PC-9 (cell line): ENCODE results near the gene PTPRD. TPM values are rescaled to one million over a fixed set of nuclear protein-coding genes. Genes with fewer than 3 reads are reported as not detected.

Experiments used
- BruUV-seq: library from RNA; stranded (reverse); fragments of 400-500 nt; replicated peaks from 2 replicates; lab custom pipeline; 2021; lab: Mats Ljungman, UMichigan
- CTCF ChIA-PET: fragments of 300-600 bp; sonication (Branson Sonifier 250); formaldehyde crosslinking; loops from one replicate; lab custom pipeline; 2022; ENCODE audit warnings: antibody characterized with exemption; lab: Charles Lee
- POLR2A ChIA-PET: fragments of 300-600 bp; sonication (Branson Sonifier 250); formaldehyde crosslinking; loops from one replicate; lab custom pipeline; 2022; ENCODE audit warnings: antibody characterized with exemption; ENCODE audit not compliant: unreplicated experiment; lab: Charles Lee
- DNase-seq, 2 experiments: peaks; one replicate each; pipeline versions ENCODE4 v3.0.0 to v3.0.0-alpha.2; 2015 to 2022; ENCODE audit warnings: mixed read lengths in 1 of 2
- H2AFZ ChIP-seq: fragments of 200-600 bp; sonication (generic); 2 replicates; pipeline ENCODE4 v1.8.1; 2017; ENCODE audit warnings: antibody characterized with exemption
- H3F3A ChIP-seq: fragments of 200-600 bp; sonication (generic); 2 replicates; pipeline ENCODE4 v1.8.1; 2017; ENCODE audit warnings: antibody characterized with exemption, mild to moderate bottlenecking, low read depth; ENCODE audit not compliant: insufficient read depth
- H3K27ac ChIP-seq: fragments of 200-600 bp; sonication (generic); 2 replicates; pipeline ENCODE4 v1.6.1; 2016; ENCODE audit warnings: mixed run types
- H3K27me3 ChIP-seq: fragments of 200-600 bp; sonication (generic); 2 replicates; pipeline ENCODE4 v1.6.1; 2016; ENCODE audit warnings: low read depth, mixed run types; ENCODE audit not compliant: insufficient read depth
- H3K36me3 ChIP-seq: fragments of 200-600 bp; sonication (generic); 2 replicates; pipeline ENCODE4 v1.6.1; 2016; ENCODE audit warnings: low read depth, mixed run types
- H3K4me1 ChIP-seq: fragments of 200-600 bp; sonication (generic); replicated peaks from 2 replicates; pipeline ENCODE4 v1.6.1; 2016; ENCODE audit warnings: mixed run types; ENCODE audit not compliant: insufficient read depth
- H3K4me2 ChIP-seq: fragments of 200-600 bp; sonication (generic); 2 replicates; pipeline ENCODE4 v1.6.1; 2017; ENCODE audit warnings: mixed run types
- H3K4me3 ChIP-seq: fragments of 200-600 bp; sonication (generic); 2 replicates; pipeline ENCODE4 v1.6.1; 2016; ENCODE audit warnings: mixed run types
- H3K79me2 ChIP-seq: fragments of 200-600 bp; sonication (generic); 2 replicates; pipeline ENCODE4 v1.6.1; 2017; ENCODE audit warnings: low read depth, mixed run types
- H3K9me2 ChIP-seq: fragments of 200-600 bp; sonication (generic); 2 replicates; pipeline ENCODE4 v1.8.1; 2017; ENCODE audit warnings: mild to moderate bottlenecking; ENCODE audit not compliant: insufficient read depth
- H3K9me3 ChIP-seq: fragments of 200-600 bp; sonication (generic); 2 replicates; pipeline ENCODE4 v1.8.1; 2016; ENCODE audit warnings: low read depth; ENCODE audit not compliant: insufficient read depth
- H4K20me1 ChIP-seq: fragments of 200-600 bp; sonication (generic); 2 replicates; pipeline ENCODE4 v1.8.1; 2017; ENCODE audit not compliant: insufficient read depth
- EZH2 ChIP-seq: fragments of 200-600 bp; sonication (generic); IDR thresholded peaks from 2 replicates; pipeline ENCODE4 v1.8.0; 2017; ENCODE audit warnings: antibody characterized with exemption, low read depth
- intact Hi-C: fragments of 100-400 bp; cut with micrococcal nuclease; formaldehyde crosslinking; loops from one replicate; pipeline ENCODE4 v1.10.0; 2022; ENCODE audit not compliant: unreplicated experiment
- total RNA-seq: library from RNA; stranded (reverse); gene quantifications from 2 replicates; pipeline ENCODE4 v1.2.3, GENCODE V29; 2021
- TF ChIP-seq, protein P1 (sequence below): fragments of 200-600 bp; sonication (generic); conservative IDR thresholded peaks from 2 replicates; pipeline ENCODE4 v1.6.1; 2017; ENCODE audit warnings: mixed run types, antibody characterized with exemption, mild to moderate bottlenecking, moderate library complexity

PTPRD gene
- total RNA-seq, 1 experiment from 2014 or later = not detected

DNA sequence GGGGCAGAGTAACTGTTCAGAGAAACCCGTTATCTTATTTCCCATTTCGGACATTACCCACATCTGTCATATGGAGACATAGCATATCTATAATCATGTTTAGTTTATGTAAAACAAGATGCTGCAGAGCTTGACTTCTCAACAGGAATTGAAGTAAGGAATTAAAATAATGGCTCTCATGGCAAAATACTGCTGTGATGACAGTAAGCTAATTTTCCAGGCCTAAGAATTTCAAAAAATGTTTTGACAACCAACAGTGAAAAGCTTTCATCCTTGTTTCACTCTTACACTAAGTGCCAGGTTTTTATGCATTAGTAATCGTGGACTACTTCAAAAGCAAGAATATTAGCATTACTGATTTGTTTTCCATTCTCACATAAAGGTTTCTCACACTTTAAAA, 518.2 kb downstream of the PTPRD start:
- no peaks in the 10 kb centered on the region for H3K36me3 ChIP-seq
- no peaks in the 10 kb centered on the region for H3K79me2 ChIP-seq
- TF ChIP-seq EZH2 = no peak
- TF ChIP-seq, protein P1, sequence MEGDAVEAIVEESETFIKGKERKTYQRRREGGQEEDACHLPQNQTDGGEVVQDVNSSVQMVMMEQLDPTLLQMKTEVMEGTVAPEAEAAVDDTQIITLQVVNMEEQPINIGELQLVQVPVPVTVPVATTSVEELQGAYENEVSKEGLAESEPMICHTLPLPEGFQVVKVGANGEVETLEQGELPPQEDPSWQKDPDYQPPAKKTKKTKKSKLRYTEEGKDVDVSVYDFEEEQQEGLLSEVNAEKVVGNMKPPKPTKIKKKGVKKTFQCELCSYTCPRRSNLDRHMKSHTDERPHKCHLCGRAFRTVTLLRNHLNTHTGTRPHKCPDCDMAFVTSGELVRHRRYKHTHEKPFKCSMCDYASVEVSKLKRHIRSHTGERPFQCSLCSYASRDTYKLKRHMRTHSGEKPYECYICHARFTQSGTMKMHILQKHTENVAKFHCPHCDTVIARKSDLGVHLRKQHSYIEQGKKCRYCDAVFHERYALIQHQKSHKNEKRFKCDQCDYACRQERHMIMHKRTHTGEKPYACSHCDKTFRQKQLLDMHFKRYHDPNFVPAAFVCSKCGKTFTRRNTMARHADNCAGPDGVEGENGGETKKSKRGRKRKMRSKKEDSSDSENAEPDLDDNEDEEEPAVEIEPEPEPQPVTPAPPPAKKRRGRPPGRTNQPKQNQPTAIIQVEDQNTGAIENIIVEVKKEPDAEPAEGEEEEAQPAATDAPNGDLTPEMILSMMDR = no peak
- no peak overlapping the region for H3K27ac ChIP-seq
- ChIA-PET POLR2A (no interaction called here), CTCF (no interaction called here)
- no peak for DNase-seq
- no peaks in the 10 kb centered on the region for H4K20me1 ChIP-seq
- intact Hi-C loops = no loop called here
- H3K9me2 ChIP-seq = no peaks in the 10 kb centered on the region
- H3K4me2 ChIP-seq = no peak overlapping the region
- no peaks in the 10 kb centered on the region for H3F3A ChIP-seq
- no peak overlapping the region for H3K4me3 ChIP-seq
- no peaks in the 10 kb centered on the region for H3K4me1 ChIP-seq
- no peak overlapping the region for H2AFZ ChIP-seq
- H3K27me3 ChIP-seq = no peaks in the 10 kb centered on the region
- H3K9me3 ChIP-seq = no peaks in the 10 kb centered on the region
- BruUV-seq = no TSS peak

DNA sequence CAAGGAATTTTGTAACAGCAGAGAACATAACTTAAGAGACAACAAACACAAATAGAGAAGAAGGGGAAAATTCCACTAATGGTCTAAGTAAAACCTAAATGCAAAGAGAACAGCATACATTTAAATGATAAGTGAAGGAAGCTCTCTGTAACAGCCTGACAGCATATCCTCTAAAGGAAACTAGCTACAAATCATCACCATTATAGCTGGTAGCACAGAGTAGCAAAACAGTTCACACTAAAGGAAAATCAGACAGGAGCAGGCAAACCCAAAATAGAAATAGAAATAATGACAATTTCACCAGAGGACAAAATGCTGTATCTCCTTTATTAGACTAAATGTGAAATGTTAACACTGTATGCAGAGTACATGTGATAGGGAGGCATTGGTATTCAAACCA, 532.8 kb downstream of the PTPRD start:
- BruUV-seq = no TSS peak
- H3K27ac ChIP-seq = no peak overlapping the region
- no peaks in the 10 kb centered on the region for H3K27me3 ChIP-seq
- no peaks in the 10 kb centered on the region for H3K9me3 ChIP-seq
- no peaks in the 10 kb centered on the region for H4K20me1 ChIP-seq
- DNase-seq = no peak
- no peak overlapping the region for H2AFZ ChIP-seq
- no peaks in the 10 kb centered on the region for H3F3A ChIP-seq
- no peak for TF ChIP-seq EZH2
- TF ChIP-seq, protein P1 = no peak
- no peaks in the 10 kb centered on the region for H3K4me1 ChIP-seq
- POLR2A ChIA-PET = no interaction called here
- no peaks in the 10 kb centered on the region for H3K79me2 ChIP-seq
- intact Hi-C loops = no loop called here
- no peak overlapping the region for H3K4me3 ChIP-seq
- CTCF ChIA-PET = no interaction called here
- H3K9me2 ChIP-seq = no peaks in the 10 kb centered on the region
- H3K4me2 ChIP-seq = no peak overlapping the region
- H3K36me3 ChIP-seq = no peaks in the 10 kb centered on the region

DNA sequence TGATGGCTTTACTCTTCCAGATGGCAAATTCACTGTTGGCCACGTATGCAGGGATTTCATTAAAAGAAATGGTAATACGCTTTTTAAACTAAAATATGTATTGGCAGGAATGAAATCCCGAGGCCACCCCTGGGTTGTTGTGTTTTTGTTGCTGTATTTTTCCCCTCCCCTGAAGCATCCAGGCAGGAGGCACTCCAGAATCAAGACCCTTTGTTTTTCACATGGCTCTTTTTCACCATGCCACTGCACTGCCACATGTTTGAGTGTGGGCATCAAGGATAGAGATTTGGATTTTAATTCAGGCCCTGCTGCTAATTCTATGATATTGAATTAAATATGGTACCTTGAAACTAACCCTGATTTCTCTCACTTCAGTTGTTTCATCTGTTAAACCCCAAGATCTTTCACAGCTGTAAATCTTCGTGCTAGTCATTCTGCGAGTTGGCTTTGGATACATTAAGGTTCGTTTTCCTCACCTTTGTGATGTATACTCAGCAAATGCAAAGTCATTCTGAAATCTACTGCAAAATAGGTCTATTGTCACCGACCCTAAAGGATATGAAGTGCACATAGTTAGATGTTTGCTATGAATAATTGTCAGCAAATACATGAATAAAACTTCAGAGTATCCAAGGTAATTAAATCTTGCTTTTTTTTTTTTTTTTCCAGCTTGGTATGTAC, 533.4 kb downstream of the PTPRD start:
- Histone ChIP-seq H3F3A (no peaks in the 10 kb centered on the region), H3K4me1 (no peaks in the 10 kb centered on the region), H3K9me3 (no peaks in the 10 kb centered on the region), H3K4me3 (no peak overlapping the region), H3K27ac (no peak overlapping the region), H4K20me1 (no peaks in the 10 kb centered on the region), H3K9me2 (no peaks in the 10 kb centered on the region), H3K79me2 (no peaks in the 10 kb centered on the region), H3K27me3 (no peaks in the 10 kb centered on the region), H3K4me2 (no peak overlapping the region), H2AFZ (no peak overlapping the region), H3K36me3 (no peaks in the 10 kb centered on the region)
- no TSS peak for BruUV-seq
- CTCF ChIA-PET = no interaction called here
- DNase-seq = no peak
- TF ChIP-seq EZH2 = no peak
- TF ChIP-seq, protein P1 = no peak
- POLR2A ChIA-PET = no interaction called here
- intact Hi-C loops = no loop called here
